Rectal smooth muscle tissue (tissue), 1 donor: Measurements from ENCODE around the gene DAB1.

Source experiments
- H3K27ac ChIP-seq: one replicate; pipeline ENCODE4 v1.7.0; 2013; ENCODE audit warnings: low read depth, low read length, inconsistent platforms
- H3K27me3 ChIP-seq: one replicate; pipeline ENCODE4 v1.7.0; 2013; ENCODE audit warnings: low read length; ENCODE audit not compliant: control insufficient read depth, insufficient read depth
- H3K36me3 ChIP-seq: one replicate; pipeline ENCODE4 v1.7.0; 2013; ENCODE audit warnings: low read length; ENCODE audit not compliant: control insufficient read depth, insufficient read depth
- H3K4me1 ChIP-seq: one replicate; pipeline ENCODE4 v1.7.0; 2013; ENCODE audit warnings: low read length; ENCODE audit not compliant: control insufficient read depth, insufficient read depth
- H3K4me3 ChIP-seq: one replicate; pipeline ENCODE4 v1.7.0; 2013; ENCODE audit warnings: low read length
- H3K9ac ChIP-seq: one replicate; pipeline ENCODE4 v1.7.0; 2013; ENCODE audit warnings: low read length

DAB1 gene

GRCh38 chr1:57272601-57273000 lies 151.3 kb downstream of the DAB1 start:
- H3K9ac ChIP-seq: no peak overlapping the region
- no peak overlapping the region for H3K4me3 ChIP-seq
- no peak overlapping the region for H3K27ac ChIP-seq

GRCh38 chr1:57272150-57272549 lies 151.7 kb downstream of the DAB1 start:
- Histone ChIP-seq H3K4me1 (no peaks in the 10 kb centered on the region), H3K36me3 (no peaks in the 10 kb centered on the region), H3K9ac (no peak overlapping the region), H3K27me3 (no peaks in the 10 kb centered on the region), H3K4me3 (no peak overlapping the region), H3K27ac (no peak overlapping the region)

More at GRCh38 chr1:57272601-57273000, 151.3 kb downstream of the DAB1 start:
- no peaks in the 10 kb centered on the region for H3K36me3 ChIP-seq
- H3K4me1 ChIP-seq: no peaks in the 10 kb centered on the region
- H3K27me3 ChIP-seq: no peaks in the 10 kb centered on the region

GRCh38 chr1:57270927-57271698 lies 152.7 kb downstream of the DAB1 start:
- H3K4me1 ChIP-seq: no peaks in the 10 kb centered on the region
- no peak overlapping the region for H3K9ac ChIP-seq
- no peaks in the 10 kb centered on the region for H3K27me3 ChIP-seq
- no peaks in the 10 kb centered on the region for H3K36me3 ChIP-seq
- H3K4me3 ChIP-seq: no peak overlapping the region
- no peak overlapping the region for H3K27ac ChIP-seq

DNA sequence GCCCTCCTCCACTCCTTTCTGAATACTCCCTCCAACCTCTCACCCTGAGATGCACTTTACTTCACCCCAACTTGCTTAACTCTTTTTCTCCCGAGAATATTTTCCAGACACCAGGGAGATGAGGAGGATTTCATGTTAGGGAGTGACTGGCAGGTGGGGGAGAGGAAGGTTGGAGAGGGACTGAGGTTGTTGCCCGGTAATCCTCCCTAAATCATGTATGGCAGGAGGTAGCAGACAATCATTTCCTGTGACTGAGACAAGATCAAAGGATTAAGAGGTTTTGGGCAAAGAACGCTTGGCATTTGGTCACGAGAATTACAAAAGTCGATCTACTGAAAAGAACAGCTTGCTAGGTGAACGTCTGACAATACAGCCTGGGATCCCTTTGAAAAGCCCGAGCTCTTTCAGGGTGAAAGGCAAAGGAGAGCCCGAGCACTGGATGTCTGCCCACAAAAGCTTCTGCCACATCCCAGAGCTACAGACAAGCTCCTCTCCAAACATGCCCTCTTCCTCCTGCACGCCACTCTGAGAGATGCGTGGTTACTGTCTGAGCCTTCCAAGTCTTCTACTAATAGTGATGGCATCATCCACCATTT lies 154.1 kb downstream of the DAB1 start:
- Histone ChIP-seq H3K9ac (no peak overlapping the region), H3K27me3 (no peaks in the 10 kb centered on the region), H3K4me1 (no peaks in the 10 kb centered on the region), H3K4me3 (no peak overlapping the region), H3K27ac (no peak overlapping the region), H3K36me3 (no peaks in the 10 kb centered on the region)

DNA sequence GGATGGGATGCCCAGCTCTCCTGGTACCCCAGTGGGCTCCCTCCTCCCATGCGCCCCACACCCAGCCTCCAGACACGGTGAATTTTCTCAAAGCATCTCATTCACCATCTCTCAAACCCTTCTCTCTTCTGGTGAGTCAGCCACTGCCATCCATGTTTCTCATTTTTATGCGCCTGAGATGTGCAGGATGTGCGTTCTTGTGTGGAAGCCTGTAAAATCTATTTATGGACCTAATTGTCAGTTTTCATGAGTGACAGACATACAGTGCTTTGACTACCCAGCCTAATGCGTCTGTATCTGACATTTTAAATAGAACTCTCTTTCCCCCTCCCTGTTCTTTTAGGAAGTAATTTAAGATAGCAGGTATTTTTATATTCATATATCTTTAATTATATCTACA lies 158.8 kb downstream of the DAB1 start:
- Histone ChIP-seq H3K36me3 (no peaks in the 10 kb centered on the region), H3K9ac (no peak overlapping the region), H3K4me1 (no peaks in the 10 kb centered on the region), H3K27ac (no peak overlapping the region), H3K4me3 (no peak overlapping the region), H3K27me3 (no peaks in the 10 kb centered on the region)

GRCh38 chr1:57262472-57262871 lies 161.4 kb downstream of the DAB1 start:
- no peak overlapping the region for H3K9ac ChIP-seq
- H3K4me3 ChIP-seq: no peak overlapping the region
- H3K27me3 ChIP-seq: no peaks in the 10 kb centered on the region
- peaks cover 4% of the 10 kb centered on the region for H3K4me1 ChIP-seq
- H3K27ac ChIP-seq: no peak overlapping the region
- H3K36me3 ChIP-seq: no peaks in the 10 kb centered on the region

- Histone ChIP-seq H3K4me1 (peaks cover 4% of the 10 kb centered on the region), H3K27me3 (no peaks in the 10 kb centered on the region), H3K27ac (no peak overlapping the region), H3K9ac (no peak overlapping the region), H3K4me3 (no peak overlapping the region), H3K36me3 (no peaks in the 10 kb centered on the region)
Observed at GRCh38 chr1:57258557-57259325, 165.1 kb downstream of the DAB1 start.

- H3K27ac ChIP-seq: no peak overlapping the region
- H3K27me3 ChIP-seq: no peaks in the 10 kb centered on the region
- H3K36me3 ChIP-seq: no peaks in the 10 kb centered on the region
- peaks cover 4% of the 10 kb centered on the region for H3K4me1 ChIP-seq
- no peak overlapping the region for H3K4me3 ChIP-seq
- H3K9ac ChIP-seq: no peak overlapping the region
Observed at GRCh38 chr1:57255945-57256344, 167.9 kb downstream of the DAB1 start.

DNA sequence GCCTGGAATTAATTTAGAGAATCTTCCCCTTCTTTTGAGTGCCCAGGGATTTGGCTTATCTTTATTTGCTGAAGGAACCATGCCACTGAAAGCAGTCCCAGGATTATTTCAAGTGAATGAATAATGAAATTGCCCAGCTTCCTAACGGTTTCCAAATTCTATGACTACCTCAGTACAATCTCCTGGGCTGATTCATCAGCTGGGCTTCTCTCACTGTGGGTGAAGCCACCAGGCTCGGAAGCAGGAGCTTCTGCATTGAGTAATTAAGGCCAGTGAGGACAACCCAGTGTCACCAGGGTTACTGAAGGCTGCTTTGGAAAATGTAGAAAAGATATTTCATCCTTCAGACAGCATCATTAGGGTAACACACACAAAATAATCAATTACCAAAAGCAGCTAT lies 169.8 kb downstream of the DAB1 start:
- Histone ChIP-seq H3K27ac (no peak overlapping the region), H3K4me1 (peaks cover 1% of the 10 kb centered on the region), H3K36me3 (no peaks in the 10 kb centered on the region), H3K9ac (no peak overlapping the region), H3K4me3 (no peak overlapping the region), H3K27me3 (no peaks in the 10 kb centered on the region)

- Histone ChIP-seq H3K4me3 (no peak overlapping the region), H3K4me1 (no peaks in the 10 kb centered on the region), H3K36me3 (no peaks in the 10 kb centered on the region), H3K9ac (no peak overlapping the region), H3K27ac (no peak overlapping the region), H3K27me3 (no peaks in the 10 kb centered on the region)
Observed at GRCh38 chr1:57252597-57253294, 171.1 kb downstream of the DAB1 start.

DNA sequence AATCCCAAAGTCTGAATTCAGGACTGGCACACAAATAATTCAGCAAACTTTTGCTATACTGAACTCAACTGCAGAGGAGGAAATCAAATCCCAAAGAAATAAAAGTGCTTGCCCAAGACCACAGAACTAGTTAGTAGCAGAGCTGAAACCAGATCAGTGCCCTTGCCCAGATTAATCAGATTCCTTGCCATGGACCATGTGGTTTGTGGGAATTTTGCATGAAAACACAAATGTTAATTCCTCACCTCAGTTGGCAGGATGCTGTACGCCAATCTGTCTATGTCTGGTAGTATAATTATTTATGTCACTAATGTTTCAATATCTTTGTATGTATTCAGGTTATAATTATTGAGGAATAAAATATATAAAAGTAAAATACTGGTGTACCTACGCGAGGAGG lies 173.8 kb downstream of the DAB1 start:
- no peak overlapping the region for H3K9ac ChIP-seq
- no peak overlapping the region for H3K27ac ChIP-seq
- H3K36me3 ChIP-seq: no peaks in the 10 kb centered on the region
- no peak overlapping the region for H3K4me3 ChIP-seq
- no peaks in the 10 kb centered on the region for H3K4me1 ChIP-seq
- H3K27me3 ChIP-seq: no peaks in the 10 kb centered on the region

- no peak overlapping the region for H3K9ac ChIP-seq
Observed at GRCh38 chr1:57249511-57249910, 174.3 kb downstream of the DAB1 start.

More at GRCh38 chr1:57249511-57249910, 174.3 kb downstream of the DAB1 start:
- Histone ChIP-seq H3K4me3 (no peak overlapping the region), H3K27ac (no peak overlapping the region), H3K36me3 (no peaks in the 10 kb centered on the region), H3K4me1 (no peaks in the 10 kb centered on the region), H3K27me3 (no peaks in the 10 kb centered on the region)
